GM21423 (cell line): ENCODE measurements around the gene OLFM2.
"Not testable (repeated sequence)": the region's sequence is repeated elsewhere in the genome, so short reads cannot be mapped to it uniquely, and the experiment has no call there.

Experiments
- ATAC-seq: cut with Tn5 transposase; IDR thresholded peaks from one replicate; pipeline ENCODE4 v1.9.1; 2021; ENCODE audit warnings: mild to moderate bottlenecking, moderate library complexity; ENCODE audit not compliant: unreplicated experiment

The OLFM2 gene

DNA sequence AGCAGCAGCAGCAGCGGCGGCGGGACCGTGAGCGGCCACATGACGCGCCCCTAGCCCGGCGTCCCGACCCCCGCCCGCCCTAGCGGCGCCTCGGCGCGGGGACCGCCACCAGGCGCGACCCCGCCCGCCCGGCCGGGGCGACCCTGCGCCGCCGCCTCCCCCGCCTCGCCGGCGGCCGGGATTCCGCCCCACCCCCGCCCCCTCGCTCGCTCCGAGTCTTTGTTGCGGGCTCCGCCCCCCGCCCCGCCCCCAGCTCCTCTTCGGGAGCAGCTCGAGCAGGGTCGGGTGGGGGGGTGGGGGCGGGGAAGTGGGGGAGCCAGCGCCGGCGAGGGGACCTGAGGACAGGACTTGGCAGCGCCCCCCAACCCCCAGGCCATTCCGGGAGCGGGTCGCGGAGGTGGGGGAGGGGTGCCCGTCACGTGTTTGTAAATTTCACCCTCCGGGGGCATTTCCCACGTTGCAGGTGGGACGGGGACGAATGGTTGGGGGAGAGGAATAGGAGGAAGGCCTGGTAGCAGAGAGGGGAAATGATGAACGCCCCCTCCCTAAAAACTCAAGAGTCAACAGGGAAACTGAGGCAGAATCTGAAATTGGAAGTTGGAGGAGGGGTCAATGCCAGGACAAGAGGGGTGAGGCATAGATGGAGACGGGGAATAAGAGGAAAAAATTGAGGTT, at the start of gene OLFM2:
Gene OLFM2, minus strand, starts transcription at position 190 of the 675 bp plus-strand sequence. Its CDS starts 149 bp downstream, at position 41.
- ATAC-seq, result no peak

- ATAC-seq, result no peak
Observed at GRCh38 chr19:9981406-9982260, 45.3 kb upstream of the OLFM2 start.

- ATAC-seq, result no peak
Observed at GRCh38 chr19:9972103-9972502, 35.8 kb upstream of the OLFM2 start.

- ATAC-seq, result no peak
Observed at GRCh38 chr19:9971166-9971897, 35.0 kb upstream of the OLFM2 start.

DNA sequence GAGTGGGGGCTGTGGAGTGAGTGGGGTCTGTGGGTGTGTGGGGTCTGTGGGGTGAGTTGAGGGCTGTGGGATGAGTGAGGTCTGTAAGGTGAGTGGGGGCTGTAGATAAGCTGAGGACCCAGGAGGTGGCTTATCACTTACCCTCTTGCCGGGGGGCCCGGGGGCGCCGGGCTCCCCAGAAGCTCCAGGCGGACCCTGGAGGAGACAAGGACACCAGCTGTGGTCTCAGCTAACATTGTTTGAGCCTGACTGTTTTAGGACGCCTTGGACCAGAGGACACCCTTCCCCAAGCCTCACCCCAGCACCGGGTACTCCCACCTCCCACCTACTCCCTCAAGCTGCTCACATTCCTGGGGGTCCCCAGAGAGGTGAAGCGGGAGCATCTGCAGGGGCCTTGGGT, 34.2 kb upstream of the OLFM2 start:
- ATAC-seq, result no peak

DNA sequence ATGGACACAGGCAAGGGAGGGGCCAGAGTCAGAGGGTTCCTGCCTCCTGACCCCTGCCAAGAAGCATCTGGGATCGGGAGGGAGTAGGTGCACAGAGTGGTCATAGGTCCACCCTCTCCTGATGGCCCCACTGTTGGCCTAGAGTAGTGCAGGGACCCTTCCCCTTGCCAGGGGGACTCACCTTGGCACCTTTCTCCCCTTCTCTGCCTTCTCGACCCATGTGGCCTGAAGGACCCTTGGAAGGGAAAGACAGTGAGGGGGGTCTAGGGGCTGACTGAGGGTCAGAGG, 33.3 kb upstream of the OLFM2 start:
- no peak for ATAC-seq

DNA sequence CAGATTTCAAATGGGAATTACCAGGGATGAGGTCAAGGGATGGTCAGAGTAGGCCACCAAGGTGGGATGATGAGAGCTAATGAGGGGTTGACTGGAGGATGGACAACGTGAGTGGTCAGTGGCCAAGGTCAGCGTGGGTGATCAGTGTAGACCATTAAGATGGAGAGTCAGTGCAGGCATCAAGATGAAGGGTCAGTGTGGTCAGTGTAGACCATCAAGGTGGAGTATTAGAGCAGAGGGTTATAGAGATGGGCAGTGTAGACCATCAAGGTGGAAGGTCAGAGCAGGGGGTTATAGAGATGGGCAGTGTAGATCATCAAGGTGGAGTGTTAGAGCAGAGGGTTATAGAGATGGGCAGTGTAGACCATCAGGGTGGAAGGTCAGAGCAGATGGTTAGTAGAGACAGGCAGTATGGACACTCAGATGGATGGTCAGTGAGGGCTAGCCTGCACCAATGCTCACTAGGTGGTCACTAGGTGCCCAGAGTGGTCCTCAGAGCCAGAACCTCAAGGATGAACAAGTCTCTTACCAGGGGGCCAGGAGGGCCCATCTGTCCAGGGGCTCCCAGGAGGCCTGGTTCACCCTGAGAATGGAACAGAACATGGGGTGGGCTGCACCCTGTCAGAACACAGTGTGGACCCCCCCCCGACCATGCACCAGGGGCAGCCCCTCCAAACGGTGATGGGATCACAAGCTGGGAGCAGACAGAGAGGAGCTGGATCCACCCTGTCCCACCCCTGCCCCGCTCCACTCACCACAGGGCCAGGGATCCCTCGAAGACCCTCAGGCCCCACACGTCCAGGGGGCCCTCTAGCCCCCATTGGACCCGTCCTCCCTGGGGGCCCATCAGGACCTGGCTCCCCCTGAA, 32.7 kb upstream of the OLFM2 start:
- ATAC-seq, result no peak

- ATAC-seq, result no peak
Observed at GRCh38 chr19:9967326-9967725, 31.0 kb upstream of the OLFM2 start.

- no peak for ATAC-seq
Observed at GRCh38 chr19:9966448-9966847, 30.1 kb upstream of the OLFM2 start.

DNA sequence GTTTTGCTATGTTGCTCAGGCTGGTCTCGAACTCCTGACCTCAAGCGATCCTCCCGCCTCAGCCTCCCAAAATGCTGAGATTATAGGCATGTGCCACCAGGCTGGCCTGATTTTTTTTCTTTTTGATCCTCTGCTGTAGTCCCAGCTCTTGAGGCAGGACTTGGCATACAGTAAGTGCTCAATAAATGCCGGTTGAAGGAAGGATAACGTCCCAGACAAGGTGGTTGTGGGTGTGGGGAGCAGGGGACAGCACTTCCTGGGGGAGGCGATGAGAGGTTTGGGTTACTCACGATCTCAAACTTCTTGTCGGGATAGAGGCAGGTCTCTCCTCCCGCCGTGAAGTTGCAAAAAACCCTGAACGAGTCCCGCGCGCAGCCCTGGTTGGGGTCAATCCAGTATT, 29.7 kb upstream of the OLFM2 start:
- ATAC-seq, result no peak

DNA sequence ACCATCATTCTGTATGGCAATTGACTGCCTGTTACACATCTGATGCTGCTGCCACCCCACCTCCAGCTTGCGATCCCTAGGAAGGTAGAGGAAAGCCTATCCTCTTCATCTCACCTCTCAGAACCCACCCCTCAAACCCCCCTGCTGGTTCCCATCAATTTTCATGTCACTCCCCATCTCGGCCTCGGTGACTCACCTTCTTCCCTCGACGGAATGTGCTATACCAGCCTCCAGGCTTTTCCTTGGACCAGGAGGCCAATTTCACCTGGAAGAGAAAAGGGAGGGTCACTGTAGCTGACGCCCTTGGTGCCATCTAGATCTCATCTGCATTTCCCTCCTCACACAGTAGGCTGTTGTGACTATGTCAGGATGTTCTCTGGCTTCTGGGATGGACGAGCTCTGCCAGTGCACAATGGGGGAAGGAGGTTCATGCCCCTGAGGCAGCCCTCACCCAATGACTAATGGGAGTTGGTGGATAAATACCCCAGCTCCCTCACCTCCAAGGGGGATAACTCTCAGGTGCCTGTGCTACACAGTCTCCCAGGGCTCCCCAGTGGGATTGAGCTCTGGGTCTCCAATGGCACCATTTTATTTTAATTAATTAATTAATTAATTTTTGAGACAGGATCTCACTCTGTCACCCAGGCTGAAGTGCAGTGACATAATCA, 26.4 kb upstream of the OLFM2 start:
- ATAC-seq, result no peak

DNA sequence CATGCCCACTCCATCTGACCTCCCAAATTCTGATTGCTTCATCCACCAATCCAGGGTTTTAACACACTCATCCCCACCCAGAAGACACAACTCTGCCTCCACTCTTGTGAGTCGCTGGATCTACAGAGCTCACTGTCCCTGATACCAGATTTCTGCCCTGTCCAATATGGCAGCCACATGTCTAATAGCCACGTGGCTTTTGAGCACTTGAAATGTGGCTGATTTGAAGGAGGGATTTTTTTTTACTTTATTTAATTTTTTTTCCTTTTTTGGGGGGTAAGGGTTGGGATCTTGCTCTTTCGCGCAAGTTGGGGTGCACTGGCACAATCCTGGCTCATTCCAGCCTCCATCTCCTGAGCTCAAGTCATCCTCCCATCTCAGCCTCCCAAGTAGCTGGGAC, 24.8 kb upstream of the OLFM2 start:
- no peak for ATAC-seq

DNA sequence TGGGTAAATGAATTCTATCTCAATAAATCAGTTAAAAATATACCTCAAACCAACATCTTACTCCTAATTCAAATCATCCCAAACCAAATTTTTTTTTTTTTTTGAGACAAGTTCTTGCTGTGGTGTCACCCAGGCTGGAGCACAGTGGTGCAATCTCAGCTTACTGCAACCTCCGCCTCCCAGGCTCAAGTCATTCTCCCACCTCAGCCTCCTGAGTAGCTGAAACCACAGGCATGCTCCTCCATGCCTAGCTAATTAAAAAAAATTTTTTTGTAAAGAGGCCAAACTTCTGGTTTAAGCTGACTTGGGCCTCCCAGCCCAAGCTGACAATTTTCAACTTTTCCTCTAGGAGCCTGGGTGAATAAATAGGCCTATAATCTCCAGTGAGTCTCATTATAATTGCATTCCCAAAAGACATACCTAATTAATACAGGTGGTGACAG, 22.1 kb upstream of the OLFM2 start:
- no peak for ATAC-seq

- no peak for ATAC-seq
Observed at GRCh38 chr19:9956956-9957355, 20.6 kb upstream of the OLFM2 start.

DNA sequence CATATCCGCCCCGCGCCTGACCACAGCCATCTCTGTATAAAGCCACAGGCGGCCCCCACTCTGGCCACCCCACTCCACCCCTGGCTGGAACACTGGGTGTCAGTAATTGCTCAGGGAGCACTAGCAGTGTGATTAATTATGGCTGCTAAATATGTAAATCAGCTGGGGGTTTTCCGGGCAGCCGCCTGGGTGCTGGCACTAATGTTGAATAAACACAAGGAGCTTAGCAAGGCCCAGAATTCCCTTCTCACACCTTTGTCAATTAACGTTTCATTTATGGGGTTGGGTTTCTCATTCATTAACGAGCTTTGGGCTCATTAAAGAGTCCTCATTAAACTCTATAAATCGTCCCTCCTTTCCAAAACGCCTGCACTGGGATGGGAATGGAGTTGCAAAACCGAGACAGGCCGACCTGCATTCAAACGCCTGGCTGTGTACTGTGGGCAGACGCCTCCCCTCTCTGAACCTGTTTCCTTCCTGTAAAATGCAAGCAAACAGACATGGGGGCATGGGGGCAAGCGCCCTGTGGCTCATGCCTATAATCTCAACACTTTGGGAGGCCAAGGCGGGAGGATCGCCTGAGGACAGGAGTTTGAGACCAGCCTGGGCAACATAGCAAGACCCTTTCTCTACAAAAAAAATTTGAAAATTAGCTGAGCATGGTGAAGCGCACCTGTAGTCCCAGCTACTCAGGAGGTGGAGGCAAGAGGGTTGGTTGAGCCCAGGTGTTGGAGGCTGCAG, 17.7 kb upstream of the OLFM2 start:
- ATAC-seq, result no peak

- ATAC-seq, result no peak
Observed at GRCh38 chr19:9952276-9952675, 16.0 kb upstream of the OLFM2 start.

GRCh38 chr19:9947441-9947840, 11.1 kb upstream of the OLFM2 start:
- no peak for ATAC-seq

GRCh38 chr19:9946528-9947125, 10.3 kb upstream of the OLFM2 start:
- ATAC-seq, result not testable (repeated sequence)

DNA sequence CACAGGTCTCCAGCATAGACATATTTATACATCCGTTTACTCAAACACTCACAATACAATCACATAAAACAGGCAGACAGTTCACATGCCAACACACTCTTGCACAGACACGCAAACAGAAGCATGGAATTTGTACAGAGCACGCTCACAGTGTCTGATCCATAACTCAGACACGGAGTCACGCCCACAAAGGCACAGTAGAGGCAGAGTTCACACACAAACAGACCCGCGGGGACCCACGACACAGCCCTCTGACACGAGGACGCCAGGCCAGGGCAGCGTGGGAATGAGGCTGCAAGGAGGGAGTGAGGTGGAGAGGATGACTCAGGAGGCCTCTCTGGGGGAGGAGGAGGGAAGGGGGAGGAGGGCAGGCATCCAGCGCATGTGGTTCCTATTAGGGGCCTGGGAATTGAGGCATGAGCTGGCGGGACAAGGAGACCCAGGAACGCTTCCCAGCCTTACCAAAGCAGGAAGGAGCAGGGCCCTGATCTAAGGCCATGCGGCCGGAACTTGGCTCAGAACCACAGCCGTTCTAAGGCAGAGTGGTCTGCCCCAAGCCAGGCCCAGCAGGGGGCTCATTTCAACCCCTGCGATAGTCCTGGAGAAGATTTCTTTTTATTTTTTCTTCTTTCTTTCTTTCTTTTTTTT, 9.1 kb upstream of the OLFM2 start:
- no peak for ATAC-seq
